Liver (tissue), 9 donors: ENCODE results near the gene SHOC1. TPM values are rescaled to one million over a fixed set of nuclear protein-coding genes. Genes with fewer than 3 reads are reported as not detected.

Source experiments
- DNase-seq: peaks from one replicate; pipeline ENCODE4 v3.0.0-alpha.2; 2017; ENCODE audit warnings: low spot score
- H3K27ac ChIP-seq, 2 donors: one replicate each; pipeline ENCODE4 v1.7.0; 2013; ENCODE audit warnings: inconsistent platforms in 2 of 2, low read length in 2 of 2, control low read depth in 1 of 2, low read depth in 1 of 2, mild to moderate bottlenecking in 1 of 2
- H3K27me3 ChIP-seq, 4 donors: one replicate each; pipeline versions ENCODE4 v1.6.1 to v1.7.0; 2013; ENCODE audit warnings: low read length in 3 of 4, inconsistent platforms in 1 of 4, mild to moderate bottlenecking in 1 of 4, moderate library complexity in 1 of 4; ENCODE audit not compliant: control insufficient read depth in 4 of 4, insufficient read depth in 4 of 4
- H3K36me3 ChIP-seq, 4 donors: one replicate each; pipeline versions ENCODE4 v1.6.1 to v1.7.0; 2013; ENCODE audit warnings: low read length in 3 of 4, mild to moderate bottlenecking in 3 of 4, low read depth in 1 of 4, moderate library complexity in 1 of 4; ENCODE audit not compliant: control insufficient read depth in 4 of 4, insufficient read depth in 3 of 4
- H3K4me1 ChIP-seq, 4 donors: one replicate each; pipeline versions ENCODE4 v1.6.1 to v1.7.0; 2013; ENCODE audit warnings: low read length in 3 of 4, mild to moderate bottlenecking in 3 of 4, moderate library complexity in 1 of 4; ENCODE audit not compliant: control insufficient read depth in 4 of 4, insufficient read depth in 4 of 4
- H3K4me3 ChIP-seq, 3 donors: one replicate each; pipeline versions ENCODE4 v1.6.1 to v1.7.0; 2013; ENCODE audit warnings: low read length in 3 of 3, control low read depth in 1 of 3, low read depth in 1 of 3, mild to moderate bottlenecking in 1 of 3
- H3K9ac ChIP-seq, 2 donors: one replicate each; pipeline ENCODE4 v1.7.0; 2013; ENCODE audit warnings: low read length in 2 of 2, mild to moderate bottlenecking in 2 of 2, moderate library complexity in 2 of 2, control low read depth in 1 of 2, low read depth in 1 of 2
- H3K9me3 ChIP-seq, 4 donors: one replicate each; pipeline versions ENCODE4 v1.6.1 to v1.7.0; 2013; ENCODE audit warnings: low read length in 3 of 4; ENCODE audit not compliant: control insufficient read depth in 4 of 4
- EGR1 ChIP-seq, 2 donors: IDR thresholded peaks; 2 replicates each; pipeline ENCODE4 v1.6.1; 2016 to 2018; ENCODE audit warnings: antibody characterized with exemption in 2 of 2, low read depth in 2 of 2
- FOXA1 ChIP-seq: IDR thresholded peaks from 2 replicates; pipeline ENCODE4 v1.6.1; 2016; ENCODE audit warnings: antibody characterized with exemption
- FOXA2 ChIP-seq: IDR thresholded peaks from 2 replicates; pipeline ENCODE4 v1.6.1; 2016; ENCODE audit warnings: antibody characterized with exemption
- GABPA ChIP-seq, 2 donors: IDR thresholded peaks in 1 of 2; conservative IDR thresholded peaks in 1 of 2; 2 replicates each; pipeline ENCODE4 v1.6.1; 2016; ENCODE audit warnings: antibody characterized with exemption in 2 of 2, mild to moderate bottlenecking in 1 of 2, moderate library complexity in 1 of 2
- HNF4A ChIP-seq, 2 donors: conservative IDR thresholded peaks; 2 replicates each; pipeline ENCODE4 v1.6.1; 2016; ENCODE audit warnings: antibody characterized with exemption in 2 of 2, mild to moderate bottlenecking in 2 of 2
- HNF4G ChIP-seq: IDR thresholded peaks from 2 replicates; pipeline ENCODE4 v1.6.1; 2016; ENCODE audit warnings: antibody characterized with exemption
- JUND ChIP-seq, 2 donors: IDR thresholded peaks; 2 replicates each; pipeline ENCODE4 v1.6.1; 2016; ENCODE audit warnings: antibody characterized with exemption in 2 of 2
- NR2F2 ChIP-seq: IDR thresholded peaks from 2 replicates; pipeline ENCODE4 v1.6.1; 2016; ENCODE audit warnings: antibody characterized with exemption
- RAD21 ChIP-seq, 2 donors: IDR thresholded peaks; 2 replicates each; pipeline ENCODE4 v1.6.1; 2016; ENCODE audit warnings: antibody characterized with exemption in 2 of 2, mild to moderate bottlenecking in 2 of 2
- RXRA ChIP-seq, 2 donors: IDR thresholded peaks; 2 replicates each; pipeline ENCODE4 v1.6.1; 2017 to 2018; ENCODE audit warnings: antibody characterized with exemption in 2 of 2, mild to moderate bottlenecking in 1 of 2
- SP1 ChIP-seq: IDR thresholded peaks from 2 replicates; pipeline ENCODE4 v1.6.1; 2018; ENCODE audit warnings: antibody characterized with exemption, mild to moderate bottlenecking
- TAF1 ChIP-seq: conservative IDR thresholded peaks from 2 replicates; pipeline ENCODE4 v1.6.1; 2016; ENCODE audit warnings: antibody characterized with exemption, mild to moderate bottlenecking
- YY1 ChIP-seq: IDR thresholded peaks from 2 replicates; pipeline ENCODE4 v1.6.1; 2016; ENCODE audit warnings: antibody characterized with exemption, mild to moderate bottlenecking
- ZBTB33 ChIP-seq: IDR thresholded peaks from 2 replicates; pipeline ENCODE4 v1.6.1; 2016; ENCODE audit warnings: antibody characterized with exemption
- WGBS: extraction: QIAGEN DNeasy Blood & Tissue Kit; methylation state at CpG from one replicate; pipeline ENCODE4 v1.1.7; 2013; 5-methylcytosine and 5-hydroxymethylcytosine counted together
- polyA plus RNA-seq, 2 donors: library from polyadenylated mRNA; stranded (reverse) in 1 of 2; unstranded in 1 of 2; fragments of 200-250 nt in 1 of 2; fragments of >200 nt in 1 of 2; fragmentation: Nextera tagmentation in 1 of 2; extraction: Ambion mirVana in 1 of 2; gene quantifications; one replicate each; pipeline versions ENCODE4 v1.2.1 to v1.2.3, GENCODE V29; 2013 to 2015
- total RNA-seq, 2 donors: library from RNA; depleted of rRNA; stranded (reverse); fragments of >200 nt; gene quantifications; one replicate each; pipeline ENCODE4 v1.2.3, GENCODE V29; 2014
- TF ChIP-seq, protein P1 (sequence below): fragments of 150-350 bp; IDR thresholded peaks from 2 replicates; pipeline ENCODE4 v1.5.1; 2017; ENCODE audit warnings: improper control_type of control experiment, low read depth, low read length; ENCODE audit not compliant: missing input control
- TF ChIP-seq, protein P2 (sequence below): IDR thresholded peaks from 2 replicates; pipeline ENCODE4 v1.6.1; 2016; ENCODE audit warnings: antibody characterized with exemption, mild to moderate bottlenecking
- TF ChIP-seq, protein P3 (sequence below): IDR thresholded peaks from 2 replicates; pipeline ENCODE4 v1.6.1; 2016; ENCODE audit warnings: antibody characterized with exemption
- TF ChIP-seq, protein P4 (sequence below): IDR thresholded peaks from 2 replicates; pipeline ENCODE4 v1.6.1; 2016; ENCODE audit warnings: antibody characterized with exemption
- donor health status: healthy.
- donor health status: healthy.
- donor health status: healthy.
- donor health status: healthy.
- donor health status: healthy.

Gene SHOC1
- total and polyA plus RNA-seq, 4 donors: 0.13 TPM; not detected in 3

- TF ChIP-seq, protein P1, sequence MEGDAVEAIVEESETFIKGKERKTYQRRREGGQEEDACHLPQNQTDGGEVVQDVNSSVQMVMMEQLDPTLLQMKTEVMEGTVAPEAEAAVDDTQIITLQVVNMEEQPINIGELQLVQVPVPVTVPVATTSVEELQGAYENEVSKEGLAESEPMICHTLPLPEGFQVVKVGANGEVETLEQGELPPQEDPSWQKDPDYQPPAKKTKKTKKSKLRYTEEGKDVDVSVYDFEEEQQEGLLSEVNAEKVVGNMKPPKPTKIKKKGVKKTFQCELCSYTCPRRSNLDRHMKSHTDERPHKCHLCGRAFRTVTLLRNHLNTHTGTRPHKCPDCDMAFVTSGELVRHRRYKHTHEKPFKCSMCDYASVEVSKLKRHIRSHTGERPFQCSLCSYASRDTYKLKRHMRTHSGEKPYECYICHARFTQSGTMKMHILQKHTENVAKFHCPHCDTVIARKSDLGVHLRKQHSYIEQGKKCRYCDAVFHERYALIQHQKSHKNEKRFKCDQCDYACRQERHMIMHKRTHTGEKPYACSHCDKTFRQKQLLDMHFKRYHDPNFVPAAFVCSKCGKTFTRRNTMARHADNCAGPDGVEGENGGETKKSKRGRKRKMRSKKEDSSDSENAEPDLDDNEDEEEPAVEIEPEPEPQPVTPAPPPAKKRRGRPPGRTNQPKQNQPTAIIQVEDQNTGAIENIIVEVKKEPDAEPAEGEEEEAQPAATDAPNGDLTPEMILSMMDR: no peak
- TF ChIP-seq TAF1 (no peak), GABPA (IDR thresholded peaks at IDR 0.05 in 1 of 2, conservative IDR thresholded peaks at IDR 0.05 in 1 of 2) (no peak)
Measured at GRCh38 chr9:111842313-111842712, 47.6 kb upstream of the SHOC1 start (continued).

GRCh38 chr9:111840442-111840841 lies 45.7 kb upstream of the SHOC1 start:
- no peak for TF ChIP-seq FOXA1
- TF ChIP-seq JUND (IDR thresholded peaks at IDR 0.05): no peak
- TF ChIP-seq YY1: no peak
- TF ChIP-seq FOXA2: no peak
- no peak for TF ChIP-seq NR2F2
- TF ChIP-seq, protein P2, sequence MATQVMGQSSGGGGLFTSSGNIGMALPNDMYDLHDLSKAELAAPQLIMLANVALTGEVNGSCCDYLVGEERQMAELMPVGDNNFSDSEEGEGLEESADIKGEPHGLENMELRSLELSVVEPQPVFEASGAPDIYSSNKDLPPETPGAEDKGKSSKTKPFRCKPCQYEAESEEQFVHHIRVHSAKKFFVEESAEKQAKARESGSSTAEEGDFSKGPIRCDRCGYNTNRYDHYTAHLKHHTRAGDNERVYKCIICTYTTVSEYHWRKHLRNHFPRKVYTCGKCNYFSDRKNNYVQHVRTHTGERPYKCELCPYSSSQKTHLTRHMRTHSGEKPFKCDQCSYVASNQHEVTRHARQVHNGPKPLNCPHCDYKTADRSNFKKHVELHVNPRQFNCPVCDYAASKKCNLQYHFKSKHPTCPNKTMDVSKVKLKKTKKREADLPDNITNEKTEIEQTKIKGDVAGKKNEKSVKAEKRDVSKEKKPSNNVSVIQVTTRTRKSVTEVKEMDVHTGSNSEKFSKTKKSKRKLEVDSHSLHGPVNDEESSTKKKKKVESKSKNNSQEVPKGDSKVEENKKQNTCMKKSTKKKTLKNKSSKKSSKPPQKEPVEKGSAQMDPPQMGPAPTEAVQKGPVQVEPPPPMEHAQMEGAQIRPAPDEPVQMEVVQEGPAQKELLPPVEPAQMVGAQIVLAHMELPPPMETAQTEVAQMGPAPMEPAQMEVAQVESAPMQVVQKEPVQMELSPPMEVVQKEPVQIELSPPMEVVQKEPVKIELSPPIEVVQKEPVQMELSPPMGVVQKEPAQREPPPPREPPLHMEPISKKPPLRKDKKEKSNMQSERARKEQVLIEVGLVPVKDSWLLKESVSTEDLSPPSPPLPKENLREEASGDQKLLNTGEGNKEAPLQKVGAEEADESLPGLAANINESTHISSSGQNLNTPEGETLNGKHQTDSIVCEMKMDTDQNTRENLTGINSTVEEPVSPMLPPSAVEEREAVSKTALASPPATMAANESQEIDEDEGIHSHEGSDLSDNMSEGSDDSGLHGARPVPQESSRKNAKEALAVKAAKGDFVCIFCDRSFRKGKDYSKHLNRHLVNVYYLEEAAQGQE: no peak
- no peak for TF ChIP-seq HNF4G
- TF ChIP-seq, protein P1: no peak
- TF ChIP-seq, protein P3, sequence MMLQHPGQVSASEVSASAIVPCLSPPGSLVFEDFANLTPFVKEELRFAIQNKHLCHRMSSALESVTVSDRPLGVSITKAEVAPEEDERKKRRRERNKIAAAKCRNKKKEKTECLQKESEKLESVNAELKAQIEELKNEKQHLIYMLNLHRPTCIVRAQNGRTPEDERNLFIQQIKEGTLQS: no peak
- TF ChIP-seq EGR1 (IDR thresholded peaks at IDR 0.05; ENCODE audit: low read depth in 2 of 2): no peak
- no peak for TF ChIP-seq RXRA (IDR thresholded peaks at IDR 0.05)
- no peak for TF ChIP-seq SP1
- TF ChIP-seq RAD21 (IDR thresholded peaks at IDR 0.05): no peak
- TF ChIP-seq ZBTB33: no peak
- TF ChIP-seq, protein P4, sequence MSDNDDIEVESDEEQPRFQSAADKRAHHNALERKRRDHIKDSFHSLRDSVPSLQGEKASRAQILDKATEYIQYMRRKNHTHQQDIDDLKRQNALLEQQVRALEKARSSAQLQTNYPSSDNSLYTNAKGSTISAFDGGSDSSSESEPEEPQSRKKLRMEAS: no peak
- no peak for TF ChIP-seq GABPA (IDR thresholded peaks at IDR 0.05 in 1 of 2, conservative IDR thresholded peaks at IDR 0.05 in 1 of 2)
- TF ChIP-seq HNF4A (conservative IDR thresholded peaks at IDR 0.05): no peak
- TF ChIP-seq TAF1: no peak
- H3K27me3 ChIP-seq: no peaks in the 10 kb centered on the region
- no peak overlapping the region for H3K27ac ChIP-seq
- 71% methylated on average over 1 of the region's 1 CpG for WGBS
- no peaks in the 10 kb centered on the region for H3K36me3 ChIP-seq
- no peak overlapping the region for H3K9ac ChIP-seq
- DNase-seq: no peak
- no peaks in the 10 kb centered on the region for H3K4me1 ChIP-seq
- no peak overlapping the region for H3K4me3 ChIP-seq
- no peaks in the 10 kb centered on the region for H3K9me3 ChIP-seq
